ENCODE measurements around the gene MAST4. TPM values are rescaled to one million over a fixed set of nuclear protein-coding genes. Genes with fewer than 3 reads are reported as not detected.

Gene MAST4
- total RNA-seq, 1 donor from 2014 or later: 52.6 TPM

DNA sequence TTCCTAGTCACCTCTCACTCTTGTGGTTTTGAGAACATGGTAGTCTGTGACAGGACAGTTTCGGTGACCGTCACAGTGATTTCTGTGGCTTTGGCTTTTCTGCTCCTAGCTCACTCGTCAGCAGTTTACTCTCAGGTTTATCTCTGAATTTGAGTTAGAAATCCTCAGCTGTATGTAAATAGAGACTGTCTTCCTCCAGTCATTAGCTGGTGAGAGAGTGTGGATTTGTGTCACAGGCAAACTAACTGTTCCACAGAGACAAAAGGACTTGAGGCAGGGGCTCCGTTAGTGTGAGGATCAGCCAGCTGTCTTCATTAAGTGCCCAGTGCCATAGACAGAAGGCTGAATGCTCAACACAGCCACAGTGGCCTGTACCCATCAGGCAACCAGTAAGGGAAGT, 469.0 kb downstream of the MAST4 start:
- Histone ChIP-seq H3K9me3 (no peaks in the 10 kb centered on the region), H3K27me3 (no peaks in the 10 kb centered on the region), H3K4me1 (no peaks in the 10 kb centered on the region), H3K27ac (no peak overlapping the region), H3K36me3 (no peaks in the 10 kb centered on the region), H3K4me3 (no peak overlapping the region)
- intact Hi-C loops (cut with DNase I): no loop called here
- no peak for ATAC-seq
- DNase-seq: no peak
- TF ChIP-seq, protein P1, sequence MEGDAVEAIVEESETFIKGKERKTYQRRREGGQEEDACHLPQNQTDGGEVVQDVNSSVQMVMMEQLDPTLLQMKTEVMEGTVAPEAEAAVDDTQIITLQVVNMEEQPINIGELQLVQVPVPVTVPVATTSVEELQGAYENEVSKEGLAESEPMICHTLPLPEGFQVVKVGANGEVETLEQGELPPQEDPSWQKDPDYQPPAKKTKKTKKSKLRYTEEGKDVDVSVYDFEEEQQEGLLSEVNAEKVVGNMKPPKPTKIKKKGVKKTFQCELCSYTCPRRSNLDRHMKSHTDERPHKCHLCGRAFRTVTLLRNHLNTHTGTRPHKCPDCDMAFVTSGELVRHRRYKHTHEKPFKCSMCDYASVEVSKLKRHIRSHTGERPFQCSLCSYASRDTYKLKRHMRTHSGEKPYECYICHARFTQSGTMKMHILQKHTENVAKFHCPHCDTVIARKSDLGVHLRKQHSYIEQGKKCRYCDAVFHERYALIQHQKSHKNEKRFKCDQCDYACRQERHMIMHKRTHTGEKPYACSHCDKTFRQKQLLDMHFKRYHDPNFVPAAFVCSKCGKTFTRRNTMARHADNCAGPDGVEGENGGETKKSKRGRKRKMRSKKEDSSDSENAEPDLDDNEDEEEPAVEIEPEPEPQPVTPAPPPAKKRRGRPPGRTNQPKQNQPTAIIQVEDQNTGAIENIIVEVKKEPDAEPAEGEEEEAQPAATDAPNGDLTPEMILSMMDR (IDR thresholded peaks at IDR 0.05): no peak

DNA sequence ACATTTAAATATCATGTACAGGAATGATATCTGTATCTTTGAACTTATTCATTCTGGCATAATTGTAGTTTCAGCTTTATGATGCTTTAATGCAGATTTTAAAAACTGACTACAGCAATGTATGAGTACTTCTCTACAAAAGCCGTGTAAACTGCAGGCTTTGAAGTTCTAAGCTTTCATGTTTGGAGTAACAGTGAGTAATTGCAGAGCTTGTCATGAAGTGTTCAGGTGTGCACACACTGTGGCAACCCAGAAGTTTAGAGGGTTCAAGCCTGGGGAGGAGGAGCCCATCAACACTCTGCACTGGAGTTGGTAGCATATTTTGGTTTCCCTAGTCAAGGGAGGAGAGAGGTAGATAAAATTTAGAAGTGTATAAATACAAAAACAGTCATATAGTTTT, 469.5 kb downstream of the MAST4 start:
- TF ChIP-seq, protein P1 (IDR thresholded peaks at IDR 0.05): no peak
- H3K4me1 ChIP-seq: no peaks in the 10 kb centered on the region
- H3K36me3 ChIP-seq: no peaks in the 10 kb centered on the region
- DNase-seq: no peak
- no peak overlapping the region for H3K27ac ChIP-seq
- ATAC-seq: no peak
- no peak overlapping the region for H3K4me3 ChIP-seq
- H3K27me3 ChIP-seq: no peaks in the 10 kb centered on the region
- intact Hi-C loops (cut with DNase I): no loop called here
- H3K9me3 ChIP-seq: no peaks in the 10 kb centered on the region

DNA sequence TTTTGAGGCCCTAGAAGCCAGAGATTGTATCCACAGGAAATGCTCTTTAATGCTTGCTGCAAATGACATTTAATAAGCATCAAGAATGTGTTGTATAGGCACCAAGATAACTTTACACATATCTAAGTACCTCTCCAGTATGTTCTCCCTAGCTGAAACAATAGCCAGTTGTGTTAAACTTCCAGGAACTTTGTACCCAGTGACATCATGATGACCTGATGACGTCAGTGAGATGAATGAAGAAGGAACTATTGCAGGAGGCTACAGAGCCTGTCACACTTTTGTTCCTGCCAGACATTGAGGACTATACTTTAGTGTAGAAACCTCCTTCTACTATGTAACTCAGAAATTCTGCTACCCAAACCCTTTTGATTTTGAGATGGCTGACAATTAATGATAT, 470.6 kb downstream of the MAST4 start:
- Histone ChIP-seq H3K4me3 (no peak overlapping the region), H3K27me3 (no peaks in the 10 kb centered on the region), H3K9me3 (no peaks in the 10 kb centered on the region), H3K36me3 (no peaks in the 10 kb centered on the region), H3K4me1 (no peaks in the 10 kb centered on the region), H3K27ac (no peak overlapping the region)
- no peak for DNase-seq
- ATAC-seq: no peak
- TF ChIP-seq, protein P1 (IDR thresholded peaks at IDR 0.05): no peak
- intact Hi-C loops (cut with DNase I): no loop called here

DNA sequence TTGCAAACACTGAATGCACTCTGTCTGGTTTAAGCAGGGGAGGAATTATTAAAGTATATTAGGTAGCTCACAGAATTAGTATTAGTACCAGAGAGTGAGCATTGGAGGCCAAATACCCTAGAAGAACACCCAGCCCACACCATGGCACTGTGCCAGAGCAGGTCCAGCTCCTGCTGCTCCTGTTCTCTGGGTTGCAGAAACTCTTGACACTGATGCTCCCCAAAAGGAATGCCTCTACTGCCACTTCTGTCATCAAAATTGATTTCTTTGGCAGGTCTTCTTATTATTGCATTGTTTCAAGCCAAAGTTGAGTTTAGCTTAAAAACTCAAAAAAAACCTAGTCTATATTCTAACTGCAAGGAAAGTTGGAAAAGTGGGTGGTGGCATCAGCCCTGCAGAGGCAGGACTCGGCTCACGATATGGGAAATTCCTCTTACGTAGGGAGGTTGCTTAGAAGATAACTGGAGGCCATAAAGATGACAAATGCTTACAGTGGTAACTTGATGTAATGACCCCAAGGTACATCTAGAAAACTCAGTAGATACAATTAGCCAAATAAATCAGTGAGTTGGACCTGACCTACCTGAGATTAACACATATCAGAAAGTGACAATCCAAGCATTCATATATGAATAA, 477.0 kb downstream of the MAST4 start:
- Histone ChIP-seq H3K36me3 (no peaks in the 10 kb centered on the region), H3K27ac (no peak overlapping the region), H3K4me1 (no peaks in the 10 kb centered on the region), H3K9me3 (no peaks in the 10 kb centered on the region), H3K4me3 (no peak overlapping the region), H3K27me3 (no peaks in the 10 kb centered on the region)
- TF ChIP-seq, protein P1 (IDR thresholded peaks at IDR 0.05): no peak
- no peak for DNase-seq
- ATAC-seq: no peak
- intact Hi-C loops (cut with DNase I): no loop called here

DNA sequence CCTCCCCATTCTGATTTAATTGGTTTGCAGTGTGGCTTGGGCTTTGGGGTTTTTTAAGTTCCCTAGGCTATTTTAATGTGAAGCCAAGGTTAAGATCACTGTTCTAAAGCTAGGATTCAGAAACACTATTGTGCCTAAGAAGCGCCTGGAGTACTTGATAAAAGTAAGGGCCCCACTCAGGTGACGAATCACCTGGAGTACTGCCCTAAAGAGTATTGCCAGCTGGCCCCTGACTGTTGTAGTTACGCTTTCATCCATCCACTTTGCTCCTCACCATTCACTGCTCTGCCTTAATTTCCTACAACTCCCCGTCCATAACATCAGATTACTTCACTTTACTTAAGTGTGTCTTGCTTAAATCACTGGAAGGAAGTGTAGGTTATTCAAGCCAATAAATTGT, 481.1 kb downstream of the MAST4 start:
- TF ChIP-seq, protein P1 (IDR thresholded peaks at IDR 0.05): no peak
- H3K9me3 ChIP-seq: no peaks in the 10 kb centered on the region
- H3K27me3 ChIP-seq: no peaks in the 10 kb centered on the region
- intact Hi-C loops (cut with DNase I): no loop called here
- no peaks in the 10 kb centered on the region for H3K4me1 ChIP-seq
- no peak overlapping the region for H3K4me3 ChIP-seq
- DNase-seq (no peak), ATAC-seq (no peak)
- no peak overlapping the region for H3K27ac ChIP-seq
- no peaks in the 10 kb centered on the region for H3K36me3 ChIP-seq

DNA sequence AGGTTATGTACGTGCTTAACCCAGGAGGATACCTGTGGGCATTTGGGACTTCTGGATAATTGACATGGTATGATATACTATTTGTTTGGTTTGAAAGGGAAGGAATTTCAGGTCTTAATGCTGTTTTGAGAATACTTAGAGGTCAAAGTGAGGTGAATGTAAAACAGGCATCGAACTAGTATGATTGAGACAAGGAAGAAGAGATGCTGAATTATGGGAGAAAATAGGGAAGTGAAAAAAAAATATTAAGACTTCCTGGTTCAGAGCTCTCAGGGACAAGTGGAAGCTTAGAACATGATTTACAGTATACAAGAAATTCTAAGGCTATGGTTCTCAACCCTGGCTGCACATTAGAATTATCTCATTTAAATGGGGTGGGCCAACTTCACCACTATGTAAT, 485.1 kb downstream of the MAST4 start:
- DNase-seq: no peak
- Histone ChIP-seq H3K4me3 (no peak overlapping the region), H3K4me1 (peaks cover 16% of the 10 kb centered on the region), H3K36me3 (no peaks in the 10 kb centered on the region), H3K27ac (no peak overlapping the region), H3K27me3 (no peaks in the 10 kb centered on the region), H3K9me3 (no peaks in the 10 kb centered on the region)
- ATAC-seq: no peak
- intact Hi-C loops (cut with DNase I): no loop called here
- TF ChIP-seq, protein P1 (IDR thresholded peaks at IDR 0.05): no peak
